T-helper 9 cell (primary cell): ENCODE data around the gene MTHFD1L.
"Not testable (repeated sequence)": the region's sequence is repeated elsewhere in the genome, so short reads cannot be mapped to it uniquely, and the experiment has no call there.

Experiments used
- DNase-seq: peaks from one replicate; pipeline ENCODE4 v3.0.0-alpha.2; 2020

Gene MTHFD1L

DNA sequence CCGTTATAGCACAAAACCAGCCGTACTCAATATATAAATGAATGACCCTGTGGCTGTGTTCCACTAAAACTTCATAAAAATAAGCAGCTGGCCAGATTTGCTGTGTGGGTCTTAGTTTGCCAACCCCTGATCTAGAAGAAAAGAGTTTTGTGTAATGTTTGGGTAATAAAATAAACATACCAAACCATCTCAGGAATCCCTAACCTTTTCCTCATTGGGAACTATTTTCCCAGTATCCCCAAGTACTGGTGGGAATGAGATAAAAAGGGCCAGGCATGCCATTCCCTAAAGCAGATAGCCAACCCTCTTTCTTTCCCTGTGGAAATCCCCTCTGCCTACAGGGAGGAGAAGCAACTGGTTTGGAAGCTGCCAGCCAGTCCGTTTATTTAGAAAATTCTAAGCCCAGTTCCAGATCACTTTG, 205.1 kb downstream of the MTHFD1L start:
- DNase-seq = no peak

DNA sequence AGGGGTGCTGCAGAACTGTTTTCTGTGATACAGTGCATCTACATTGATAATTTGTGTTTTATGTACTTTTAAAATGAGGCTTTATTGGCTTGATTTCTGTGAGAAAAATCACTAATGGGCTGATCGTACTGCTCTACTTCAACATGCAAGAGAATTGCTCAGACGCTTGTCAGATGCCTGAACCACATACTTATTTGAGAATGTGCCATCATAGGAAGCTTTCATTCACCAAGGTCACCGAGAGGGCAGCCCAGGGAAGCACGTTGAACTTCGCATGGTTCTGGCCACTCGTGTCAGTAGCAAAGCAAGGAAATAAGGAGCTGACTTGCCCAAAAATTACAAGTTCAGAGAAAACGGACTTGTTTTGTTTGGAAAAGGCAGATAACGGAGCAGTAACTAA, 205.8 kb downstream of the MTHFD1L start:
- no peak for DNase-seq

DNA sequence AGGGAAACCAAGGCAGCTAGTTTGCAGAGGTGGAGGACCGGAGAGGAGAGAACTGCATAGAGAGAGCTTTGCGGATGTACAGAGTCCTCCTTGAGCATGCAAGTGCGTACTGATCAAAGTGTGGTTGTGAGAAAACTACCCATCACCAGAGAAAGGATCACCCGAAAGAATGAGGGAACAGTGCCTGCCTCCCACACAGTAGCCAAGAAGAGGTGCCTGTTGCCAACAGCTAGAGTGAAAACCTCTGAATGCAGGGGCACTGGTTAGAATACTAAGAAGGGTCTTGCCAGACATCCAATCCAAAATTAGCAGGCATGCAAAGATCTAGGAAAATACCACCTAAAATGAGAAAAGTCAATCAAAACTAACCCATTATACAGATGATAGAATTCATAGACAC, 207.6 kb downstream of the MTHFD1L start:
- DNase-seq = no peak

DNA sequence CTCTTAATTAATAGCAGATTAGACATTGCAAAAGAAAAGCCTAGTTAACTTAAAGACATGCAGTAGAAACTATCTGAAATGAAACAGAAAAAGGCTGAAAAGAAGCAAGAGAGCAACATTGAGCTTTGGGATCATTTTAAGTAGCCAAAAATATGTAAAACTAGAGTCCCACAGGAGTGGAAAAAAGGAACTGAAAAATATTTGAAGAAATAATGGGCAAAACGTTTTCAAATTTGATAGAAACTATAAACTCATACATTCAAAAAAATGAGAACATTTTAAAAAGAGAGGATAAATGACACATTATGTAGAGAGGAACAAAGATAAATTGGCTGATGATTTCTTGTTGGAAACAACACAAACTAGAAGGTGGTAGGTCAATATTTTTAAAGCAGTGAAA, 208.2 kb downstream of the MTHFD1L start:
- DNase-seq = no peak

DNA sequence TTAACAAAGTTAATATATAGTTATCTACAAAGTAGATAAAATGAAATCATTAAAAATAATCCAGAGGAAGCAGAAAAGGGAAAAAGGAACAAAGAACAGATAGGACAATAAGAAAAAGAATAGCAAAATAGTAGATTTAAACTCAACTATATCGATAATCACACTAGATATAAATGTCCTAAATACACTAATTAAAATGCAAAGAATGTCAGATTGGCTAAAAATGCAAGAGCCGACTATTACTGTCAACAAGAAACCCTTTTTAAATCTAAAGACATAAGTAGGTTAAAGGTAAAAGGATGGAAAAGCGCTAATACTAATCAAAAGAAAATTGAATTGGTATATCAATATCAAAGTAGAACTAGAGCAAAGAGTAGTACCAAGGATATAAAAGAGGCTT, 209.5 kb downstream of the MTHFD1L start:
- no peak for DNase-seq

DNA sequence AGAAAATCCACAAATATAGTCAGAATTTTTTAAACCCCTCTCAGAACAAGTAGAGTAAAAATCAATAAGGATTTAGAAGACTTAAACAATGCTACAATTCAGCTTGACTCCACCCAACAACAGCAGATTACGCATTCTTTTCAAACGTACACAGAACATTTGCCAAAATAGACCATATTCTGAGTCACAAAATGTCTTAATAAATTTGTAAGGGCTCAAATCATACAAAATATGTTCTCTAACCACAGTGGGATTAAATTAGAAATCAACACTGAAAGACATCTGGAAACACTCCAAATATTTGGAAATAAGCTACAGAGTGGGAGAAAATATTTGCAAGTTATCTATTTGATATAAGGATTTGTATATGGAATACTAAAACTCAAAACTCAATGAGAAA, 210.0 kb downstream of the MTHFD1L start:
- DNase-seq = no peak

DNA sequence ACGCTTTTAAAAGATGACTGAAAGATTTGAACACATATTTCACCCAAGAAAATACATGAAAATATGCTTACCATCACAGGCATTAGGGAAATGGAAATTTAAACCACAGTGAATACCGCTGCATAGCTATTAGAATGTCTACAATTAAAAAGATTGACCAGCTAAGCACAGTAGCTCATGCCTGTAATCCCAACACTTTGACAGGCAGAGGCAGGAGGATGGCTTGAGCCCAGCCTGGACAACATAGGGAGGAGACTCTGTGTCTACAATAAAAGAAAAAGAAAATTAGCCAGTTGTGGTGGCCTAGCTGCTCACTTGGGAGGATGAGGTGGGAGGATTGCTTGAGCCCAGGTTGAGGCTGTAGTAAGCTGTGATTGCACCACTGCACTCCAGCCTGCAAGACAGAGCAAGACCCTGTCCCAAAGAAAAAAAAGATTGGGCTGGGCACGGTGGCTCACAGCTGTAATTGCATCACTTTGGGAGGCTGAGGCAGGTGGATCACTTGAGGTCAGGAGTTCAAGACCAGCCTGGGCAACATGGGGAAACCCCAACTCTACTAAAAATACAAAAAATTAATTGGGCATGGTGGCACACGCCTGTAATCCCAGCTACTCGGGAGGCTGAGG, 210.5 kb downstream of the MTHFD1L start:
- DNase-seq = no peak

DNA sequence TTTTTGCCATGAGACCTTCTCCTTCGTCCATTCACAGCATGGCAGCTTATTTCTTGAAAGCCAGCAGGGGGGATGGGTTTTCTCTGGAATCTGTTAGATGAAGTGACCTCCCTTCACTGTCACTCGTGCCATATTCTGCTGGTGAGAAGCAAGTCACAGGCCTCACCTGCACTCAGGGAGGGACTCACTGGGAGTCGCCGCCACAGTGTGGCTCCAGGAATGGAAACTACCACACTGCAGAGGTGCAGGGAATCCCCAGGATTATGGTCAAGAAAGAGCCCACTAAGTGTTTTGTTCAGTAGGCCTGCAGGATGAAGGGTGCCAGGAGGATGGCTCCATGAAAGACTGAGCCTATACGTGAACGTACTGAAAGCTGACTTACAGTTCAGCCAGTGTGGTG, 213.2 kb downstream of the MTHFD1L start:
- no peak for DNase-seq

DNA sequence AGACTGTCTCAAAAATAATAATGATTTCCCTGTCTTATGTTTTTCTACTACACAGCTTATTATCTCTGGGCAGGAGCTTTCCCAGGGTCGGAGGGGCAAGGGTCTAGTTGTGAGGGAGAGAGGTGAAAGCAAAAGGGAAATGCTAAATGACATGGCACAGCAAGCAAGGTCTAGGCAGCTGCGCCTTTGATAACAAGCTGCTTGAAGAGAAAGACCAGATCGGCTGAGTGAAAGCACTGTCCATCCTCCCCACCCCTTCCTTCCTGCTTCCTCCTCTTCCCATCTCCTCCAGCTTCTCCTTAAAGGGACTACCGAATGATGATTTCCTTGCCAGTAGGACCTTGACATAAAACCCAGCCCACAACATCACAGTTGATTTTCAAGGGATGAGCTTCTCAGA, 216.2 kb downstream of the MTHFD1L start:
- no peak for DNase-seq

DNA sequence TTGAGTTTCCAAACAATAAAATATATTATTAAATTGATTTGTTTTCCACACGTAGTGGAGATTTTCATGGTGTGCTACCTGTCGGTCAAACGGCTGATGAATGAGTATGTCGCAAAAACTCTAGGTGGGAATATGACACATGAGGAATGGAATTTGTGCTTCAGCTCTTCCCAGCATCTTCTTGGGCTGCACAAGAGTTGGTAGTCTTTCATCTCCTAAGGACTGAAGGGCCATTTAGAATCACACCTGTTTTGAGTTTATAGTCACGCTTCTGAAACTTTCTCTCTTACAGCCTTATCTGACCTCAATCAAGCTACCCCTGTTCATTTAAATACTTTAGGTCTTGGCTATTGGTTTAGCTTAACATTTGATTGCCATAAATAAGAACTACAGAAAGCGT, 216.6 kb downstream of the MTHFD1L start:
- DNase-seq = no peak

DNA sequence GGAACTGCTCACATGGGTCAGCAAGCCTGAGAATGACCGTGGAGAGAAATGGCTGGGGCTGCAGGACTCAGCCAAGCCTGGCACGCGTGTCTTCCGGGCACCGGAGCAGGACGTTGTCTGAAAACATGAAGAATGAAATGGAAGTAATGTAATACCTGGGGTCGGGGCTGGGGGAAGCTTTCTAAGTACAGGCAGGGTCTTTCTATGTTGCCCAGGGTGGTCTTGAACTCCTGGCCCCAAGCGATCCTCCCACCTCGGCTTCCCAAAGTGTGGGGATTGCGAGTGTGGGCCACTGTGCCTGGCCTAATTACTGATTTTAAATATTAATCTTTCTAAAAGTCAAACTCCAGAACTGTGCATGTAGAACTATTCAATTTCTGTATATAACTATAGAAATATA, 218.8 kb downstream of the MTHFD1L start:
- DNase-seq = no peak

DNA sequence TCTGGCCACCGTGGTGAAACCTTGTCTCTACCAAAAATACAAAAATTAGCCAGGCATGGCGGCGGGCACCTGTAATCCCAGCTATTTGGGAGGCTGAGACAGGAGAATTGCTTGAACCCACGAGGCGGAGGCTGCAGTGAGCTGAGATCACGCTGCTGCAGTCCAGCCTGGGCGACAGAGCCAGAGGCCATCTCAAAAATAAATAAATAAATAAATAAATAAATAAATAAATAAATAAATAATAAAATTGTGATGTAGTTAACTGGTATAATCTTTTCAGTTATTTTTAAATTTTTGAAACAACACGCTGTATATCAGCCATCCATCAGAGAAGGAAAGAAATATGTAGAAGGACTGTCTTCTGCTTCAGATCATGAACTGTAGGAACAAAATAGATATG, 221.6 kb downstream of the MTHFD1L start:
- not testable (repeated sequence) for DNase-seq

DNA sequence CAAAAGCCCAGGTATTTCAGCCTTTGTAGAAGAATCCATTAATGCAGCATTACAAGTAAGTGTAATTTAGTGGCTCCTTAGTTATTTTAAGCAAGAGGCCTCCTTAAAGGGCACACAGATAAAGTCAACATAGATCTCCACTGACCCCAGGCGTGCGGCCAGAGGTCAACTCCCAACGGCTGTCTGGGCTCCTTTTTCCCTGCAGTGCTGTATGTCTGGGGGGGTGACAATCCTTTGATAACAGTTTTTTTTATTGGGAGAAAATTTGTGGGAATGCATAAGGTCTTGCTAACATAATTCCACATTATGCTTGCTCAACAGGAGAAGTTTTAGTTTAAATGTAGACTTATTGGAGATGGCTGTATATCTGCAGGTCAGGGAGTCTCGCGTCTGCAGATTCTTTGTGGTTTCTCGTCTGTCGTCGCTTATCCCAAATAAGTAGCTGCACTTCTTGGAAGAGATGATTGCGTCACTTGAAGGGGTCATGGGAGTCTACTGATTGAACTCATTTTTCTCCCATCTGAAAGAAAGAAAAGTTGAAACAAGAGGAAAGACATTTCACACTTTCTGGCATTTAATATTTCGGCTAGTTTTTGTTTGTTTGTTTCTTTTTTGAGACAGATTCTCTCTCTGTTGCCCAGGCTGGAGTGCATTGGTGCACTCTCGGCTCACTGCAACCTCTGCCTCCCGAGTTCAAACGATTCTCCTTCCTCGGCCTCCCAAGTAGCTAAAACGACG, 222.5 kb downstream of the MTHFD1L start:
- no peak for DNase-seq

DNA sequence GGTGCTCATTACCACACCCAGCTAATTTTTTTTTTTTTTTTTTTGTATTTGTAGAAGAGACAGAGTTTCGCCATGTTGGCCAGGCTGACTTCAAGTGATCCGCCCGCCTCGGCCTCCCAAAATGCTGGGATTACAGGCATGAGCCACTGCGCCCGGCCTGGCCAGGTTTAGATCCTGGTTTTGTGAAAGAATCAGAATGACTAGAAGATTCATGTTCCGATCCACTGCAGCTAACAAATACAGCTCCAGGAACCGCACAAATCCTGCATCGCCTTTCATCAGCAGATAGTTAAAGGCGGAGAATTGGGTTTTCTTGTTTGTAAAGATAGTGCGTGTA, 223.1 kb downstream of the MTHFD1L start:
- DNase-seq = no peak

DNA sequence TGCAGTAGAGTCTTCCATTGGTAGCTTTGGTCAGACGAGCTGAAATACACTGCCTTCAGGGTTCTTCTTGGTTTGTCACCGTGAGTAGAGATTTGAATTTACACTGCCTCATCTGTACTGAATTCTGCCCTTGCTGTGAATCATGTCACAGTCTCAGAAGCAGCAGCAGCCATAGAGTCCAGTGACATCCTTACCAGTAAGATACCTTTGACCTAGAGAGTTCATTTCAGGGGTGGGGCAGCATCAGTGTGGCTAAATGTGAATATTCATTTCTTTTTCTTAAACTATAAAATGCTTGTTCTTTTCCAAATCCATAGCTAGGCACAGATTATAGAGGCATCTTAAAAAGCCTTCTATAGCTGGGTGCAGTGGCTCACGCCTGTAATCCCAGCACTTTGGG, 223.5 kb downstream of the MTHFD1L start:
- no peak for DNase-seq

DNA sequence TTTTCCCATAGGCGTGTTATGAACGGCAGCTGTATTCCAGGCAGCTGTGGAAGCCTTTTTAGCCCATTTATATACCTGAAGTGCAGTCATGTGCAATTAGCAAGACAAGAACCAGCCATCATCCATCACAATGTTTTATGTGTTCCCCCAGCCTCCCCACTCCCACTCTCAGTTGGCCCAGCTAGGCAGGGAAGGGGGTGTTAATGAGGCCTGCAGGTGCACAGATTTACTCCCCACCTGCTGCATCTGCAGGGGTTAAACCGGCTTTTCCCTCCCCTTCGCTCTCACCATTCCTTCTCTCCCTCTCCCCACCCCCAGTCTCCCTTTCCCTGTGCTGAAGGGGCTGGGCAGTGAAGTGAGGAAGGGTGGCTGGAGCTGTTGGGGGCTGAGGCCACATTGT, 224.5 kb downstream of the MTHFD1L start:
- DNase-seq = no peak

DNA sequence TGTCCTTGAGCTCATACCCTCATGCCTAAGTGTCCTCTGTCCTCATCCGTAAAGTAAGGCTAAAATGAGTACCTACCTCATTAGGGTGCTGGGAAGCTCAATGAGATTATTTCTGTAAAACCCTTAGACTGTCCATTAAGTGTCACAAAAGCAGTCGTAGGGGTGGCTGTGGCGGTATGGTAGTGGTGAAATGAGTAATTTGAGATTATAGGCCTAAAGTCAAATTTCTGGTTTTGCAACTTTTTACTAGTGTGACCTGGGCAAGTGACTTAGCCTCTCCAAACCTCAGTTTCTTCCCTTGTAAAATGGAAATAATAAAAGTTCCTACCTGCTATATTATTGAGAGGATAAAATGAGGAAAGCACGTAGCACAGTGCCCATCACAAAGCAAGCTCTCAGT, 226.1 kb downstream of the MTHFD1L start:
- DNase-seq = no peak

DNA sequence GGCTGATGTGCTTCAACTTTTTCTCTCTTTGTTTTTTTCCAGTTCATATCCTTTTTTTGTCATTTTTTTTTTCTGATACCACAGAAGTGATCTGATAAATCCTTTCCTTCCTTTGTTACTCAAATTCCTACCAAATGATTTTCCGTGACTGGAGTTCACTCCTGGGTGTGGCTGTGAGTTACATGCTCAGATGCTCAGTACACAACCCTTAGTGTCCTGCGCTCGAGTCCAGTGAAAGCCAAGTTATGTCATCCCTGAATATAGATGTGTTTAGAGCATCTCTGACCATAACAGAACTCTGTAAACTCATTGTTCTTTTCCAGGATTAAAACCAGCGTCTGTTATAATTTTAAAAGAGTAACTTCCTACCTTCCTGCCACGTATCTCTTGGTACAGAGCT, 227.1 kb downstream of the MTHFD1L start:
- DNase-seq = no peak

DNA sequence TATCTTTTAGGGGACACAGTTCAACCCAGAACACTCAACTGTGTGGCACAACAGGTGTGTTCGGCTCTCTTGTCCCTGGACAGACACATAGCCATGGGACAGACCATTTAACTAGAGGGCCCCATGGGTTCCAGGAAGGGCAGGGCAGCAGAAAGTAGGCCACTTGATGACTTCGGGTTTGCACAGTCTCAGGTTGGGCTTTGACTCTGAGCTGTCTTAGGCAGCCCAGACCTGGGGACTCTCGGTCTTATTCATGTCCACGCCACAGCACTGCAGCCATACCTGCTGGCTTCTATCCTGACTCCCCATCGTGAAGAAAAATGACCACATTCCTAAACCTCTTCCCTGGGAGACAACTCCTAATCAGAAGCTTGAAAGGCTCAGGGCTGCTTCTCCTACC, 228.2 kb downstream of the MTHFD1L start:
- no peak for DNase-seq

DNA sequence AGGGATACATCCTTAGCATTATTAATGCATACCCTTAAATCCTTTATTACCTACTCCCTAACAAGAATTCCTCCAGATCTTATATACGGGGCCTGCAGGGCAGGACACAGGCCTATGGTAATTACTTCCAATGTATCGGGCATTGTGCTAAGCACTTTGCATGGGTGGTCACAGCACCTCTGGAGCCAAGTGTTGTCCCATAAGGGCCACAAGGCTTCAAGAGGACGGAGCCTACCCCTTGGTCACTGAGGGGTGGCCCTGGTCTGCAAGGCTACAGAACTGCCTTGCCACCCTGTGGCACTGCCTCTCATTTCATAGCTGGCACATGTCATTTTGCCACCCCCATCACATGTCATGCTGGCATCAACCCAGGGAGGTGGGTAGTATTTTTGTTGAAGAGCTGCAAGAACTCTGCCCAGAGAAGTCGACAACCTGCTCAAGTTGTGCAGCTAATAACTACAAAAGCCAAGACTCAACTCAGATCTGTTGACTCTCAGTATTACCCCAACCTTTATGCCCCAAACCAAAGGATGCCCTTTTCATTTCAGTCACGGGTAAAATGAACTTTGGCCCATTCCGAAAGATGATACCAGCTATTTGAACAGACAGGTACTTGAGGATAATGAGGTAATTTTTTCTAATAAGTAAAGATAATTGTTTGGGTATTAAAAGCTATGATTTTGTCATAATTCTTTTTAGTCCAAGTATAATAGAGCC, 230.2 kb downstream of the MTHFD1L start:
- DNase-seq = no peak

DNA sequence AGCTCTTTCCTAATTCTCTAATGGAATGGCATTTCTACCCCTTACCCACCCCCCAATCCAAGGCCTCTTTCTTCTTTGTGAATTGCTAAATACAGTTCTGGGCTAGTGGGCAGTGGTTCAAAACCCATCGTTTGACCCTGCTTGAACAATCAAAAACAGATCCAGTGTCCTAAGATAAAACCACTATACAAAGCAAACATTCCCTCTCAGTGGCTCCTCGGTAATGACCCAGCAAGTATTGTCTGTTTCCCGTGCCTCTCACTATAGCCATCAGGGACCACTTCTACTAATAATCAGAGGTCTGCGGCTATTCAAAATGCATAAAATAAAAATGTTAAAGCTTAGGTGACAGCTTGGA, 230.7 kb downstream of the MTHFD1L start:
- no peak for DNase-seq

DNA sequence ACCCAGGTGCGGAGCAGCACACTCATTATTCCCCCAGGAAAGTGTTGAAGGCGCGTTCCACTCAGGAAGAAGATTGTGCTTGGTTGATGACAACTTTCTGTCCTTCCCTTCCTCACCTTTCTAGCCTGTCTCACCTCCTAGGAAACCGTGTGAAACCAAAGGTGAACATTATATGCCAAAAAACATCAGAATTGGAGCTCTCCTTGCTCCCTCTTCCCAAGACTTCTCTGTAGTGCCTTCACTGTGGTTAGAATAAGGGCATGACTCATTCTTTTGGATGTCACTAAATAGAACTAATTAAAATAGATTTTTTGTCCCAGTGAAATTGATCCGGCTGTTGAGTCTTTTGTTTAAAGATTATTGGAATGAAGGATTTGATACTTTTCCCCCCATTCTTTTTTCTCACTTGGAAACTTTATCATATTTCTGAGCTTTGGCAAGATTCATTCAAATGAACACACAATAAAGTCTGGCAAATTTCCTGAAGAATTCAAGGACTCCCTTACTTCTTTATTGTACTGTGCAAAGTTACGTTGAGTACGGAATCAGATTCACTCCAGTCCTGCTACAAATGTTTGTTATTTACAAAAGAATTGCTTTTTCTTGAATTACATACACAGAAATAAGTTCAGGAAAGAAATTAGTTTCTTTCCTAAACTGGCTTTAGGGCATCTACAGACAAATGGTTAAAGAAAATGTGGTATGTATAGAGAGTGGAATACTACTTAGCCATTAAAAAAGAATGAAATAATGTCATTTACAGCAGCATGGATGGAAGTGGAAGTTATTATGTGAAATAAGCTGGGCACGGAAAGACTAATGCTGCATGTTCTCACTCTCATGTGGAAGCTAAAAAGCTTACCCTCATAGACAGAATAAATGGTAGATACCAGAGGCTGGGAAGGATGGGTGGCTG, 231.4 kb downstream of the MTHFD1L start:
- DNase-seq = no peak

DNA sequence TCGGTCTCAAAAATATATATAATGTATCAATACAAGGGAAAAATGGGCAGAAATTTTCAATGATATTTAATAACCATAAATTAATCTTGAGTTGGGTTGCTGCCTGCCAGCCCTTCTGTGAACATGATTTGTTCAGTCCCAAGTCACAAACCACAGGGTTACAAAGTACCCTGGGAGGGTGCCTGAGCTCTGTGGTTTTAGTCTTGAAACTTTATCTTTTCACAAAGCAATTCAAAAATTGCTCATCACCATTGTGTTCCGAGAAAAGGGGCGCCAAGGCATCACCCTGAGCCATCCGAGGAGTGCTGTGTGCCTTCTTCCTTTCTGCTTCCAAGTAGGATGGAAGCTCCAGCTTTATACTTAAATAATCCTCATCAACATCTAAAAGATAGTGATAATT, 232.7 kb downstream of the MTHFD1L start:
- no peak for DNase-seq
